H1 (cell line): ENCODE data around the gene GNAQ. TPM values are rescaled to one million over a fixed set of nuclear protein-coding genes. Genes with fewer than 3 reads are reported as not detected.

ENCODE experiments used
- CTCF ChIA-PET: fragments of 300-600 bp; sonication (Branson Sonifier 250); formaldehyde crosslinking; loops from one replicate; lab custom pipeline; 2021; ENCODE audit not compliant: partially characterized antibody; lab: Charles Lee
- POLR2A ChIA-PET: fragments of 300-600 bp; sonication (Branson Sonifier 250); formaldehyde crosslinking; loops from one replicate; lab custom pipeline; 2021; ENCODE audit warnings: inconsistent platforms; ENCODE audit not compliant: partially characterized antibody; lab: Charles Lee
- DNase-seq, 2 experiments: peaks; one replicate each; pipeline versions ENCODE4 v3.0.0 to v3.0.0-alpha.2; 2010 to 2022; ENCODE audit warnings: low spot score in 2 of 2, low read depth in 1 of 2, mixed read lengths in 1 of 2
- FAIRE-seq: peaks from 2 replicates; lab custom pipeline; 2011; peaks lifted over from hg19 to GRCh38; lab: Jason Lieb, UNC
- H2AFZ ChIP-seq: 2 replicates; pipeline ENCODE4 v1.8.1; 2012; ENCODE audit warnings: low read length, inconsistent platforms
- H2AK5ac ChIP-seq: 2 replicates; pipeline ENCODE4 v1.6.1; 2013; ENCODE audit warnings: low read depth, low read length
- H2BK120ac ChIP-seq: replicated peaks from 2 replicates; pipeline ENCODE3; 2013; ENCODE audit warnings: low read depth, low read length, inconsistent platforms
- H2BK12ac ChIP-seq: 2 replicates; pipeline ENCODE4 v1.6.1; 2013; ENCODE audit warnings: low read depth, low read length
- H2BK15ac ChIP-seq: 2 replicates; pipeline ENCODE4 v1.6.1; 2013; ENCODE audit warnings: low read length
- H2BK20ac ChIP-seq: 2 replicates; pipeline ENCODE4 v1.6.1; 2013; ENCODE audit warnings: low read length
- H2BK5ac ChIP-seq: 2 replicates; pipeline ENCODE4 v1.6.1; 2013; ENCODE audit warnings: low read depth, low read length
- H3K14ac ChIP-seq: 2 replicates; pipeline ENCODE4 v1.6.1; 2013; ENCODE audit warnings: inconsistent platforms; ENCODE audit not compliant: insufficient read length
- H3K18ac ChIP-seq: 2 replicates; pipeline ENCODE4 v1.6.1; 2013; ENCODE audit warnings: low read length; ENCODE audit errors: extremely low read depth
- H3K23ac ChIP-seq: 2 replicates; pipeline ENCODE4 v1.6.1; 2013; ENCODE audit warnings: inconsistent platforms; ENCODE audit not compliant: insufficient read length
- H3K23me2 ChIP-seq: 2 replicates; pipeline ENCODE4 v1.6.1; 2013; ENCODE audit warnings: low read depth, low read length
- H3K27ac ChIP-seq: 2 replicates; pipeline ENCODE4 v1.6.1; 2011; ENCODE audit warnings: low read depth, low read length, inconsistent platforms
- H3K27me3 ChIP-seq, 4 experiments: replicated peaks in 1 of 4; 1 replicate in 1 of 4; 2 replicates in 3 of 4; pipeline versions ENCODE4 v1.6.1 to v1.8.1; 2011 to 2013; ENCODE audit warnings: low read length in 3 of 4, mild to moderate bottlenecking in 3 of 4, inconsistent platforms in 2 of 4, mixed read lengths in 2 of 4, moderate library complexity in 1 of 4; ENCODE audit not compliant: control insufficient read depth in 3 of 4, insufficient read depth in 3 of 4; ENCODE audit errors: extremely low read depth in 1 of 4
- H3K36me3 ChIP-seq, 4 experiments: 2 replicates each; pipeline versions ENCODE4 v1.6.1 to v1.8.1; 2011 to 2013; ENCODE audit warnings: mild to moderate bottlenecking in 4 of 4, low read length in 3 of 4, moderate library complexity in 2 of 4, control low read depth in 1 of 4, inconsistent platforms in 1 of 4; ENCODE audit not compliant: insufficient read depth in 4 of 4, control insufficient read depth in 2 of 4
- H3K4ac ChIP-seq: replicated peaks from 2 replicates; pipeline ENCODE3; 2013; ENCODE audit warnings: low read length, low read depth, mixed read lengths, inconsistent platforms; ENCODE audit not compliant: insufficient read length
- H3K4me1 ChIP-seq, 4 experiments: replicated peaks in 1 of 4; 1 replicate in 1 of 4; 2 replicates in 3 of 4; pipeline versions ENCODE4 v1.6.1 to v1.8.1; 2011 to 2013; ENCODE audit warnings: low read length in 3 of 4, inconsistent platforms in 2 of 4, mixed read lengths in 1 of 4; ENCODE audit not compliant: insufficient read depth in 4 of 4, control insufficient read depth in 3 of 4
- H3K4me2 ChIP-seq, 2 experiments: 2 replicates each; pipeline versions ENCODE4 v1.6.1 to v1.8.1; 2011 to 2013; ENCODE audit warnings: low read depth in 2 of 2, low read length in 2 of 2, control low read depth in 1 of 2, inconsistent platforms in 1 of 2, mild to moderate bottlenecking in 1 of 2; ENCODE audit not compliant: insufficient read depth in 1 of 2
- H3K4me3 ChIP-seq, 4 experiments: fragments of 200-600, 300-600 bp in 1 of 4; sonication (generic), shearing (Covaris generic), sonication (Bioruptor Twin) in 1 of 4; 2 replicates each; pipeline versions ENCODE4 v1.5.1 to v1.8.1; 2011 to 2016; ENCODE audit warnings: low read length in 4 of 4, low read depth in 3 of 4, control low read depth in 2 of 4, inconsistent platforms in 2 of 4, mild to moderate bottlenecking in 2 of 4, mixed read lengths in 1 of 4, moderate library complexity in 1 of 4; ENCODE audit not compliant: insufficient read depth in 2 of 4; ENCODE audit errors: extremely low read depth in 1 of 4
- H3K56ac ChIP-seq: replicated peaks from 2 replicates; pipeline ENCODE3; 2013; ENCODE audit warnings: low read depth, mild to moderate bottlenecking, mixed read lengths, low read length, inconsistent platforms; ENCODE audit not compliant: insufficient read length
- H3K79me1 ChIP-seq: 2 replicates; pipeline ENCODE4 v1.6.1; 2013; ENCODE audit warnings: low read depth, low read length, control low read depth
- H3K79me2 ChIP-seq, 2 experiments: 2 replicates each; pipeline versions ENCODE4 v1.6.1 to v1.8.1; 2012 to 2013; ENCODE audit warnings: low read length in 2 of 2, mild to moderate bottlenecking in 2 of 2, inconsistent platforms in 1 of 2; ENCODE audit not compliant: insufficient read depth in 2 of 2, control insufficient read depth in 1 of 2
- H3K9ac ChIP-seq, 4 experiments: replicated peaks in 1 of 4; 1 replicate in 1 of 4; 2 replicates in 3 of 4; pipeline versions ENCODE4 v1.6.1 to v1.8.1; 2011 to 2013; ENCODE audit warnings: low read depth in 3 of 4, low read length in 3 of 4, control low read depth in 2 of 4, mild to moderate bottlenecking in 2 of 4, moderate library complexity in 2 of 4, inconsistent platforms in 1 of 4; ENCODE audit errors: extremely low read depth in 1 of 4
- H3K9me3 ChIP-seq, 2 experiments: 2 replicates each; pipeline versions ENCODE4 v1.6.1 to v1.8.1; 2012 to 2013; ENCODE audit warnings: mild to moderate bottlenecking in 2 of 2, moderate library complexity in 2 of 2, control low read depth in 1 of 2, inconsistent platforms in 1 of 2, low read depth in 1 of 2, low read length in 1 of 2, mixed read lengths in 1 of 2; ENCODE audit not compliant: insufficient read depth in 2 of 2
- H4K20me1 ChIP-seq, 2 experiments: replicated peaks in 1 of 2; 2 replicates each; pipeline versions ENCODE3 to v1.8.1; 2011 to 2013; ENCODE audit warnings: inconsistent platforms in 2 of 2, low read length in 2 of 2, mild to moderate bottlenecking in 1 of 2; ENCODE audit not compliant: insufficient read depth in 2 of 2, control insufficient read depth in 1 of 2
- H4K5ac ChIP-seq: 2 replicates; pipeline ENCODE4 v1.6.1; 2013; ENCODE audit warnings: low read length, low read depth, mixed read lengths, inconsistent platforms; ENCODE audit not compliant: insufficient read length
- H4K8ac ChIP-seq: 2 replicates; pipeline ENCODE4 v1.8.0; 2013; ENCODE audit warnings: mild to moderate bottlenecking, moderate library complexity, low read length, inconsistent platforms; ENCODE audit not compliant: insufficient read depth; ENCODE audit errors: extremely low read depth
- H4K91ac ChIP-seq: replicated peaks from 2 replicates; pipeline ENCODE3; 2013; ENCODE audit warnings: low read length, mixed read lengths, inconsistent platforms; ENCODE audit not compliant: insufficient read length
- ASH2L ChIP-seq: fragments of 200-600, 300-600 bp; sonication (generic); IDR thresholded peaks from one replicate; pipeline ENCODE4 v1.7.1; 2017; ENCODE audit warnings: low read length
- BCL11A ChIP-seq, 2 experiments: IDR thresholded peaks; one replicate each; pipeline ENCODE4 v1.6.1; 2011; ENCODE audit warnings: low read depth in 2 of 2, low read length in 2 of 2, mild to moderate bottlenecking in 2 of 2
- CTBP2 ChIP-seq: IDR thresholded peaks from 2 replicates; pipeline ENCODE4 v1.7.0; 2011; ENCODE audit warnings: borderline replicate concordance, mild to moderate bottlenecking, moderate library complexity, mixed read lengths, low read length; ENCODE audit not compliant: insufficient read depth, insufficient read length
- GTF2F1 ChIP-seq: IDR thresholded peaks from 2 replicates; pipeline ENCODE4 v1.6.1; 2012; ENCODE audit warnings: low read depth, low read length, improper control_type of control experiment, borderline replicate concordance
- HDAC2 ChIP-seq, 2 experiments: fragments of 300-600 bp in 1 of 2; sonication (generic) in 1 of 2; IDR thresholded peaks; 2 replicates each; pipeline ENCODE4 v1.6.1; 2011 to 2012; ENCODE audit warnings: low read depth in 2 of 2, low read length in 2 of 2, mild to moderate bottlenecking in 2 of 2, moderate library complexity in 2 of 2, borderline replicate concordance in 1 of 2, inconsistent platforms in 1 of 2
- NRF1 ChIP-seq: IDR thresholded peaks from 2 replicates; pipeline ENCODE4 v1.6.1; 2011; ENCODE audit warnings: mild to moderate bottlenecking, low read depth, low read length, improper control_type of control experiment
- POLR2AphosphoS5 ChIP-seq: IDR thresholded peaks from 2 replicates; pipeline ENCODE4 v1.6.1; 2011; ENCODE audit warnings: low read depth, low read length
- RBBP5 ChIP-seq: IDR thresholded peaks from 2 replicates; pipeline ENCODE4 v1.7.1; 2012; ENCODE audit warnings: low read depth, mild to moderate bottlenecking, inconsistent platforms, low read length, moderate library complexity, borderline replicate concordance
- SIN3A ChIP-seq, 2 experiments: IDR thresholded peaks in 1 of 2; conservative IDR thresholded peaks in 1 of 2; 2 replicates each; pipeline ENCODE4 v1.6.1; 2011 to 2012; ENCODE audit warnings: low read length in 2 of 2, improper control_type of control experiment in 1 of 2, low read depth in 1 of 2, mild to moderate bottlenecking in 1 of 2
- SIRT6 ChIP-seq: IDR thresholded peaks from one replicate; pipeline ENCODE4 v1.7.1; 2012; ENCODE audit warnings: low read length, inconsistent platforms
- SP1 ChIP-seq: IDR thresholded peaks from 2 replicates; pipeline ENCODE4 v1.6.1; 2011; ENCODE audit warnings: low read depth, low read length
- SP2 ChIP-seq: IDR thresholded peaks from 2 replicates; pipeline ENCODE4 v1.6.1; 2012; ENCODE audit warnings: mild to moderate bottlenecking, low read length, inconsistent platforms
- SUZ12 ChIP-seq: fragments of 200-600 bp; sonication (generic); IDR thresholded peaks from 2 replicates; pipeline ENCODE4 v1.6.1; 2012; ENCODE audit warnings: mild to moderate bottlenecking, inconsistent platforms, low read length, moderate library complexity, mixed read lengths
- TCF12 ChIP-seq: IDR thresholded peaks from 2 replicates; pipeline ENCODE4 v1.6.1; 2011; ENCODE audit warnings: low read depth, mild to moderate bottlenecking, low read length
- WGBS, 2 experiments: shearing (Covaris generic) in 1 of 2; methylation state at CpG; one replicate each; pipeline versions ENCODE4 v1.1.6 to v1.1.7; 2013 to 2015; ENCODE audit warnings: low lambda C conversion rate in 2 of 2, mixed read lengths in 2 of 2, inconsistent platforms in 1 of 2, low coverage in 1 of 2, missing lambda C conversion rate in 1 of 2; ENCODE audit not compliant: insufficient replicate concordance in 2 of 2, insufficient coverage in 1 of 2, insufficient read length in 1 of 2; ENCODE audit errors: extremely low coverage in 1 of 2, missing lambda C conversion rate in 1 of 2; 5-methylcytosine and 5-hydroxymethylcytosine counted together
- polyA plus RNA-seq, 7 experiments: library from polyadenylated mRNA; depleted of rRNA in 3 of 7; stranded (reverse) in 5 of 7; unstranded in 2 of 7; fragments of >200 nt in 5 of 7; fragments of 200-250 nt in 2 of 7; gene quantifications; 1 replicate in 5 of 7; 2 replicates in 1 of 7; 4 replicates in 1 of 7; pipeline versions ENCODE4 v1.2.1 to v1.2.3, GENCODE V29; 2011 to 2013; ENCODE audit warnings: missing spikeins in 2 of 7, mixed read lengths in 2 of 7
- total RNA-seq: library from RNA; stranded (reverse); fragmentation: NEBNext Ultra II Directional; extraction: Animal tissue kit (Norgen Biotek cat#: 25700); gene quantifications from 2 replicates; pipeline ENCODE4 v1.2.1, GENCODE V29; 2021
- TF ChIP-seq, protein P1 (sequence below): IDR thresholded peaks from 2 replicates; pipeline ENCODE4 v1.6.1; 2012; ENCODE audit warnings: inconsistent platforms

Gene GNAQ
- total and polyA plus RNA-seq, 2 of the 8 experiments (the other 6 are each of a cell fraction or from before 2014, with no cell fraction given), result 22.8 to 63.8 TPM

DNA sequence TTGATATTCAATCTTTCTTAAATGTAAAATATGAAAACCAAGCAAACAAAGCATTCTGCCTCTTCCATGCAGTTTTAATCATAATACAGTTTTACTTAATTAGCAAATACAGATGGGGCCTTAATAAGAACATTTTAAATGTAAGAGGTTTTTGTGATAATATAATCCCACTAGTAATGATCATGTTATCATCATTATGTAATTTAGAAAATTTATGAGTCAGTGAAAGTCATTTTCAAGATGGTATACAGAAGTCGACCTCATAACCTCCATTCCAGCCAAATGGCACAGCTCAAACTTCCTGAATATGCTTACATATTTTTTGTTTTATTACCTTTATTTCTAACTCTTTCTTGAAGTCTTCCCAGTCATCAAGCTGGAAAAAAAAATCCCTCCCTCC is 281.3 kb downstream of the GNAQ start:
- no peak for FAIRE-seq
- H4K91ac ChIP-seq, result no peak overlapping the region
- TF ChIP-seq NRF1, result no peak
- no peak for TF ChIP-seq SIN3A (conservative IDR thresholded peaks at IDR 0.05 in 1 of 2, IDR thresholded peaks at IDR 0.05 in 1 of 2; ENCODE audit: low read depth in 1 of 2, low read length in 2 of 2)
- no peak for TF ChIP-seq HDAC2 (IDR thresholded peaks at IDR 0.05; ENCODE audit: borderline replicate concordance in 1 of 2, low read depth in 2 of 2, low read length in 2 of 2)
- TF ChIP-seq POLR2AphosphoS5, result no peak
- TF ChIP-seq GTF2F1, result no peak
- TF ChIP-seq CTBP2, result no peak
- no peak for TF ChIP-seq SP2
- no peak for TF ChIP-seq TCF12
- TF ChIP-seq BCL11A (IDR thresholded peaks at IDR 0.05; ENCODE audit: low read depth in 2 of 2, low read length in 2 of 2), result no peak
- no peak for TF ChIP-seq ASH2L
- no peak for TF ChIP-seq SUZ12
- TF ChIP-seq RBBP5, result no peak
- TF ChIP-seq SIRT6, result no peak
- TF ChIP-seq, protein P1, sequence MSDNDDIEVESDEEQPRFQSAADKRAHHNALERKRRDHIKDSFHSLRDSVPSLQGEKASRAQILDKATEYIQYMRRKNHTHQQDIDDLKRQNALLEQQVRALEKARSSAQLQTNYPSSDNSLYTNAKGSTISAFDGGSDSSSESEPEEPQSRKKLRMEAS, result no peak
- no peak for TF ChIP-seq SP1

More for the DNA sequence above, 281.3 kb downstream of the GNAQ start:
- H3K27ac ChIP-seq, result no peak overlapping the region
- no peak overlapping the region for H3K9ac ChIP-seq
- H3K9me3 ChIP-seq, result no peaks in the 10 kb centered on the region
- no peaks in the 10 kb centered on the region; the same call in 1 of the 2 replicates for H3K23me2 ChIP-seq
- H2BK15ac ChIP-seq, result no peak overlapping the region
- no peak overlapping the region for H3K4me3 ChIP-seq
- H3K14ac ChIP-seq, result no peak overlapping the region
- POLR2A ChIA-PET, result no interaction called here
- 89% methylated on average over 1 of the region's 1 CpG; no CpG with 5 or more reads in 1 of the 2 experiments for WGBS, 2 experiments
- H2BK120ac ChIP-seq, result no peak overlapping the region
- no peaks in the 10 kb centered on the region for H3K27me3 ChIP-seq
- no peaks in the 10 kb centered on the region for H3K79me2 ChIP-seq
- no peaks in the 10 kb centered on the region for H4K20me1 ChIP-seq
- H3K4me2 ChIP-seq, result no peak overlapping the region
- CTCF ChIA-PET, result interaction anchor here (0.6 to 5.3 kb wide), 22 partner anchors 11 to 458 kb away, joined by 3 to 62 read pairs (median 6); partner anchors contain the start of gene GNA14
- H2BK12ac ChIP-seq, result no peak overlapping the region
- H3K56ac ChIP-seq, result no peak overlapping the region
- H2AFZ ChIP-seq, result no peak overlapping the region
- no peak overlapping the region for H3K23ac ChIP-seq
- no peak for DNase-seq
- H2AK5ac ChIP-seq, result no peak overlapping the region
- H4K8ac ChIP-seq, result no peak overlapping the region
- no peak overlapping the region for H3K4ac ChIP-seq
- H3K4me1 ChIP-seq, result no peaks in the 10 kb centered on the region; a peak in 2 of 7 replicates
- H3K18ac ChIP-seq, result no peak overlapping the region
- no peaks in the 10 kb centered on the region for H3K79me1 ChIP-seq
- no peak overlapping the region for H2BK5ac ChIP-seq
- H2BK20ac ChIP-seq, result no peak overlapping the region
- H4K5ac ChIP-seq, result no peak overlapping the region
- H3K36me3 ChIP-seq, result no peaks in the 10 kb centered on the region
